Stimulated activated naive CD4-positive, alpha-beta T cell (primary cell): ENCODE results near the gene WNT8A.
"Not testable (repeated sequence)": the region's sequence is repeated elsewhere in the genome, so short reads cannot be mapped to it uniquely, and the experiment has no call there.

Experiments used
- DNase-seq, 6 experiments: peaks; one replicate each; lab custom pipeline; 2025; lab: John Stamatoyannopoulos, UW

Gene WNT8A

DNA sequence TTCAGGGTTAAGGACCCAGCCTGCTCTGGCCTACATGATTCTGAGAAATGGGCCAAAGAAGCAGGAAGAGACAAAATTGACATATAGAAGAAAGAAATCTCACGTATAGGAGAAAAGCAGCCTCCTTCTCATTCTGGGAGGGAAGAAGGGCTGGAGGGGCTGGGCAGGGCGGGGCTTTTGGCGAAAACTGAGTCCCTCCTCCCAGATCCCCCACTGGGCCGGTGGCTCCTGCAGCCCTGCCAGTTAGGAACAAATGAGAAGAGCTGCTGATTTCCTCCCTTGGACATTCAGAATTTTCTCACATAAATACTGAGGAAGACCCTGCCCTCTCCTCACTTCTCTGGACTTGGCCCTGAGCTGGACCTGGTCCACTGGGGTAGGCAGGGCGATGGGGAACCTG lies at the start of gene WNT8A:
Gene WNT8A, plus strand, starts transcription at position 332 of the 400 bp plus-strand sequence. CDS start 95 bp downstream, outside the sequence.
- no peak for DNase-seq

GRCh38 chr5:138035605-138036537 lies 48.0 kb upstream of the WNT8A start:
- DNase-seq: peak; percentile 8 to 76 (median 63)

DNA sequence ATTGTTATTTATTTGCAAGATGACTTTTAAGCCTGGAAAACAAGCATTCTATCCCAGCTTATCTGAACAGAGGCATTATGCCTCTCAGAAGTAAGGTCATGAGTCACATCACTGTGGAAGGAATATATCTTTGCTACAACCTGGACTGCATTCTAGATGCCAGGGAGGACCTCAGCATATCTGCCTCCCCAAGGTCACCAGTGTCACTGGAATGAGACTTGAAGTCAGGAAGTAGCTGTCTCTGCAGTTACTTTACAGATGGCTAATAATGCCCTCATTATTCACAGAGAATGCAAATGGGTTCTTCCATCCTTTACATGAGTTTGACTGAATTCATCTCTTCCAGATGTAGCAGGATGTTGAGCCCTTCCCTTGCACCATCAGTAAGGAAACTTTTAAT lies 46.6 kb upstream of the WNT8A start:
- no peak for DNase-seq

DNA sequence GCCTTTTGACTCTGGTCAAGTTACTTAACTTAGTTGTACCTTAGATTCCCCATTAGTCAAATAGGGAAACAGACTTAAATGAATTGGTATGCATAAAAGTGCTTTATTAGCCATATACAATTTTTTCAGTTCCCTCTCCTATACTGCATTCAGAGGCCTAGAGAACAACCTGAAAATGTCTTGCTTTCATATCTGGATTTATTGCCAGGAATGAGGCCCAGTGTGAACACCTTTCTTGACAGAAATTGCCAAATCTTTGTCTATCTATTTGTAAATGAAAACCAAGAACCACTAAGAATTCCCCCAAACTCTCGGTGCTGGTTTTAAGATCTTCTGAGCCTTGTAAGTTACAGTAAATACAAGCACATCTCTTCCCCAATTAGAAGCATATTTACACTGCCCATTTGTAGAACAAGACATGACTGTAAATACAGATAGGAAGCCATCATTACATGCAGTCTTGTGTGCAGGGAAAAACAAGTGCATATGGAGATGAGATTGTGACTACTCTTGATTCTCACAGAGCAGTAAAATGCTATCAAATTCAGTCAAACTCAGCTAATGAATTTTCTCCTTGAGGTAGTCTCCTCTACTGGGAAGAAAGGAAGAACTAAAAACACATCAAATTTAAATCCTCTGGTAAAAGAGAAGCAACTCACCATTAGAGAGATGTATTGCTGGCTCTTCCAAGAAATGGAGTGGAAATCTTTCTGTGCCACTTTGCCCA lies 45.8 kb upstream of the WNT8A start:
- no peak for DNase-seq

DNA sequence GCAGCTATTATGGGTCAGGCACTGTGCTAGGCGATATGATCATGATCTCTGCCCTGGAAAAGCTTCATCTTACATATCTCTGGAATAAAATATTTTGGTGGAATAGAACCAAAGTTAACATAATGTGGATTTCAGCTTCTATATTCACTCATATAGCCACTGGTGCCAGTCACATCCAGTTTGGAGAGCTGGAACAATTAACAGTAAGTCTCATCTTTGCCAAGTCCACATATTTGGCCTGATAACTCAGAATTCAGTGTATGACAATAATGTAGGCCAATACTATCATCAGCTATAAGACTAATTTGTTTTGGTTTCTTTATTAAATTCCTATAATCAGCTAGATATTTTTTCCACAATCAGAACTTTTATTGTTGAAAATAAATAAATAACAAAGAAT lies 45.0 kb upstream of the WNT8A start:
- no peak for DNase-seq

DNA sequence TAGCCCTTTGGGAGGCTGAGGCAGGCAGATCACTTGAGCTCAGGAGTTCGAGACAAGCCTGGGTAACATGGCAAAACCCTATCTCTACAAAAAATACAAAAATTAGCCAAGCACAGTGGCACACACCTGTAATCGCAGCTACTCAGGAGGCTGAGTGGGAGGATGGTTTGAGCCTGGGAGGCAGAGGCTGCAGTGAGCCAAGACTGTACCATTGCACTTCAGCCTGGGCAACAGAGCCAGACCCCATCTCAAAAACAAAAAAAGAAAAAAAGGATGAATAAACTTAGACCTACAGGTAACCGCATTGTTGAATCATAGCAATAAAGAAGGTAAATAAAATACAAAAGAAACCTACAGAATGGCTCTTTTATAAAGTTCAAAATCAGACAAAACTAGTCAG lies 38.5 kb upstream of the WNT8A start:
- not testable (repeated sequence) for DNase-seq

- DNase-seq: no peak
Observed at GRCh38 chr5:138051441-138052296, 32.2 kb upstream of the WNT8A start.

GRCh38 chr5:138052718-138053117 lies 31.1 kb upstream of the WNT8A start:
- not testable (repeated sequence) for DNase-seq

DNA sequence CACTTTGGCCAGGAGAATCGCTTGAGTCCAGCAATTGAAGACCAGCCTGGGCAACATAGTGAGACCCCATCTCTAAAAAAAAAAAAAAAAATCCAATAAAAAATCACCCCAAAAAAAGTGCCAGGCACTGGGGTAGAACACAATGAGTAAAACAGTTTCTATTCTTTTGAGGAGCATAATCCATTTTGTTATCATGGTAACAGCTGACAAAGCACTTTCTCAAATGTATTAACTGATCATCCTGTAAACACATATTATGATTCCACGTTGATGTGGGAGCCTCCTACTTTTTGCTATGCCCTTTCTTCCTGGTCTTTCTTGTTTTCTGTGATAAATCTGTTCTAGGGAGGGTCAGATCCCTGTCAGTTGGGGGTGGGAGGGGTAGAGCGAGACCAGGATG lies 30.3 kb upstream of the WNT8A start:
- DNase-seq: no peak

GRCh38 chr5:138054206-138054605 lies 29.6 kb upstream of the WNT8A start:
- DNase-seq: no peak

DNA sequence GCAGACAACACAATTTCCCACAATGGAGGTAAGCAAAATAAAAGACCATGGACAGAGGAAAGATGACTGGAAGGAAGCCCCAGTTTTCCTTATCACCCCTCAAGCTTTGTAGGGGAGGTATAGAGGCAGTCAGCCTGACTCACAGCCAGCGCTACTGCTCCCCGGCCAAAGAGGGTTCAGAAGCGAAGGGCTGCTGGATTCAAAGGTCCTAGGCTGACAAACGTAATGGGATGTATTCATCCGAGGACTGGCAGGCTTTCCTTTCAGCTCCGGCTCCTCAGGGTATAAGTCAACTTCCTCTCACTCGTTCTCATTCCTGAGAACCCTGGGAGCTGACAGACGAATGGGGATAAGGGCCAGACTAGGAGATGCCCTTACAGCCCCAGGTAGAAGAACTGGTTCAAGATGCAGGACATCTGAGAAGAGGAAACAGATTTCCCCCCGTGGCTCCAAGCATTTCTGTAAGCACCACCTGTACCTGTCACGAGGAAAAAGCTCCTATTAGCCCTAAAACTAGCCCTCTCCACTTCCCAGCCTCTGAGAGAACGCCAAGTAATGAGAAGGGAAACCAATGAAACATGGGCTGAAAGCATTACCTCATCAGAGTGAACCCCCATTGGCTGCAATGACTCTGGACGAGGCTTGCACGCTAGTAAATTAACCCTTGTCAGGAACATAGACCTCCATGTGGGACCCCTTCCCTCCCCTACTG lies 28.8 kb upstream of the WNT8A start:
- no peak for DNase-seq

GRCh38 chr5:138064526-138064925 lies 19.3 kb upstream of the WNT8A start:
- no peak for DNase-seq

DNA sequence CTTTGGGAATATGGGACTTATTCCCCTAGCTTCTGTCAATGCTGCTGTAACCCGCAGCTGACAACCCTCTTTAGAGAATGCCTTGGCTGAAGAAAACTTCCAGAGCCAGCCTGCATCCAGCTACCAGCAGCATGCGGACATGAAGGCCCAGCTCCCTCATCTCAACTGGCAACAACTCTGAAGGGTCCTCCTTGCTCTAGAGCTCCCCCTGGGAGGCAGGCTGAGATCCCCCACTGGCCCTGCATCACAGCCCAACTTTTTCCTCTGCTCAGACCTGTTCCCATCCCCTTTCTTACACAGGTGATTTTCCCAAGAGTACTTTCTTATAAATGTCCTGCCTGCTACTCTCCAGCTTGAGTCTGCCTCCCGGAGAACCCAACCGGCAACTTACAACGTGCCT lies 18.7 kb upstream of the WNT8A start:
- DNase-seq: no peak

- no peak for DNase-seq
Observed at GRCh38 chr5:138067945-138068344, 15.9 kb upstream of the WNT8A start.

GRCh38 chr5:138068742-138069600 lies 14.9 kb upstream of the WNT8A start:
- peak; percentile 14 to 67 (median 52) for DNase-seq

DNA sequence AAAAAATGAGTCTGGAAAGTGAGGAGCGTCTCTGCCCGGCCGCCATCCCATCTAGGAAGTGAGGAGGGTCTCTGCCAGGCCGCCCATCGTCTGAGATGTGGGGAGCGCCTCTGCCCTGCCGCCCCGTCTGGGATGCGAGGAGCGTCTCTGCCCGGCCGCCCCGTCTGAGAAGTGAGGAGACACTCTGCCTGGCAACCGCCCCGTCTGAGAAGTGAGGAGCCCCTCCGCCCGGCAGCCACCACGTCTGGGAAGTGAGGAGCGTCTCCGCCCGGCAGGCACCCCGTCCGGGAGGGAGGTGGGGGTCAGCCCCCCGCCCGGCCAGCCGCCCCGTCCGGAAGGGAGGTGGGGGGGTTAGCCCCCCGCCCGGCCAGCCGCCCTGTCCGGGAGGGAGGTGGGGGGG lies 13.8 kb upstream of the WNT8A start:
- not testable (repeated sequence) for DNase-seq

GRCh38 chr5:138077064-138077696 lies 6.7 kb upstream of the WNT8A start:
- DNase-seq: peak; percentile 14 to 59 (median 32)

DNA sequence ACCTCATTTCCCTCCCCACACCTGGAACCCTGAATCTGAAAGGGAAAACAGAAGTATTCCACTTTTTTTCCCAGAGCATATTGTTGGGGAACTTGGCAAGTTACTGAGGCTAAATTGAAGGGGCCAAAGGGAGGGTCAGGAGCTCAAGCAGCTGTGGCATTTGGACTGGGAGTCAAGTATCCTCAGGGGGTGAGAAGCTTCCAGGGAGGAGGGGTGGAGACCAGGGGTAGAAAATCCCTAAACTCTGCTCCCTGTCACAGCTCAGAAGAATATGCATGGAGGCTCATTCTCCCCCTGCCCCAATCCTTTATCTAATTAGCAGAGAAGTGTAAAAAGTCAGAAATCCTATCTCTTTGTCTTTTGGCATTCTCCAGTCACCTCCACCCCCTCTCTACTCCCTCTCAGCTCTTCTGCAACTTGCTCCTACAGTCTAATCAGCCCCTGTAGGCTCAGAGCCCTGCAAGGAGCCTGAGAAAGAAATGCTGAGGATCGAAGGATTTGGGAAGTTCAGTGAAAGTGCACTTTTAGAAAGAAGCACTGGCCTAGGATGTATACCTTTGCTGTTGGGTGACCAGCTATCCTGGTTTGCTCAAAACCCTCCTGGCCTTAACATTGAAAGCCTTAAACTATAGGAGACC lies 5.7 kb upstream of the WNT8A start:
- no peak for DNase-seq

DNA sequence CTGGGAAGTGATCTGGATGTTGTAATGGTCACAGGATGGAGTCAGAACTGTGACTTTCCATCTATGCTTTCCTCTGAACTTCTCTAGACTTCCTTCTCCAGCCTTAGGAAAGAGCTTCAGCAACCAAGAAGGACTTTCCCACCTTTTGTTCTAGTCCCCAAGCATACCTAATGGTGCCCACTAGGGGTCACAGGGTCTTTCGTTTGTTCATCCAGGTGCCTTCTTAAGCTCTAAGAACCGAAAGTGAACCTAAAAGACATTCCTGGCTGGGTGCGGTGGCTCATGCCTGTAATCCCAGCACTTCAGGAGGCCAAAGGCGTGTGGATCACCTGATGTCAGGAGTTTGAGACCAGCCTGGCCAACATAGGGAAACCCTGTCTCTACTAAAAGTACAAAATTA lies 1.8 kb upstream of the WNT8A start:
- DNase-seq: no peak

DNA sequence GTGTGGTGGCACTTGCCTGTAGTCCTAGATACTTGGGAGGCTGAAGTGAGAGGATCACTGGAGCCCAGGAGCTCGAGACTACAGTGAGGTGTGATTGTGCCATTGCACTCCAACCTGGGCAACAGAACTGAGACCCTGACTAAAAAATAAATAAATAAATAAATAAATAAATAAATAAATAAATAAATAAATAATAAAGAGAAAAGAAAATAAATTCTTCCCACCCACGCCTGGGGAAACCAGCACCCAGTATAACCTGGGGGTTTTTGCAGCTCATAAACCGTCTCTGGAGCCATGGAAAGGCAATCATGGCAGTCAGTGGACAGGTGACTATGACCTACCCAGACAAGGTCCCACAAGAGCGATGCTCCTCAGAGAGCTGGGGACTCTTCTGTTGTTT lies 7.9 kb downstream of the WNT8A start:
- no peak for DNase-seq
